ENCODE results near the gene KIAA0825.

GRCh38 chr5:94457788-94458187, 160.6 kb downstream of the KIAA0825 start:
- TF ChIP-seq CTCF (IDR thresholded peaks at IDR 0.05) (no peak), POLR2A (IDR thresholded peaks at IDR 0.05) (no peak)

Data from adrenal gland (tissue), 5 donors.